Measurements from ENCODE around the gene LMAN2.

- no peak for TF ChIP-seq CTCF (conservative IDR thresholded peaks at IDR 0.05; ENCODE audit: low read length)
- no peak for TF ChIP-seq EZH2phosphoT487 (IDR thresholded peaks at IDR 0.05; ENCODE audit: borderline replicate concordance)
Observed at GRCh38 chr5:177367981-177368868, 16.8 kb upstream of the LMAN2 start.
